Skeletal muscle cell (primary cell): ENCODE data around the gene CSMD2.

ENCODE experiments used
- DNase-seq: peaks from one replicate; pipeline ENCODE4 v3.0.0-alpha.2; 2010; ENCODE audit warnings: low read depth
- H3K4me3 ChIP-seq: 2 replicates; pipeline ENCODE4 v1.5.1; 2011; ENCODE audit warnings: low read depth, mild to moderate bottlenecking, control low read depth, low read length, moderate library complexity

CSMD2 gene

GRCh38 chr1:33686551-33686950 lies 478.5 kb downstream of the CSMD2 start:
- H3K4me3 ChIP-seq, result no peak overlapping the region
- no peak for DNase-seq

- no peak for DNase-seq
- H3K4me3 ChIP-seq, result no peak overlapping the region
Observed at GRCh38 chr1:33685256-33685655, 479.8 kb downstream of the CSMD2 start.

GRCh38 chr1:33684396-33685179 lies 480.4 kb downstream of the CSMD2 start:
- H3K4me3 ChIP-seq, result no peak overlapping the region
- no peak for DNase-seq

- H3K4me3 ChIP-seq, result no peak overlapping the region
- DNase-seq, result no peak
Observed at GRCh38 chr1:33683913-33684312, 481.1 kb downstream of the CSMD2 start.

- no peak overlapping the region for H3K4me3 ChIP-seq
- no peak for DNase-seq
Observed at GRCh38 chr1:33682371-33682770, 482.7 kb downstream of the CSMD2 start.

GRCh38 chr1:33680281-33680840 lies 484.7 kb downstream of the CSMD2 start:
- H3K4me3 ChIP-seq, result no peak overlapping the region
- DNase-seq, result no peak

GRCh38 chr1:33670567-33670966 lies 494.5 kb downstream of the CSMD2 start:
- H3K4me3 ChIP-seq, result no peak overlapping the region
- no peak for DNase-seq

GRCh38 chr1:33668695-33669094 lies 496.3 kb downstream of the CSMD2 start:
- H3K4me3 ChIP-seq, result no peak overlapping the region
- no peak for DNase-seq

GRCh38 chr1:33667386-33668282 lies 497.4 kb downstream of the CSMD2 start:
- no peak for DNase-seq
- H3K4me3 ChIP-seq, result no peak overlapping the region

- no peak for DNase-seq
- H3K4me3 ChIP-seq, result no peak overlapping the region
Observed at GRCh38 chr1:33666616-33667015, 498.4 kb downstream of the CSMD2 start.

GRCh38 chr1:33661811-33662454 lies 503.1 kb downstream of the CSMD2 start:
- H3K4me3 ChIP-seq, result no peak overlapping the region
- no peak for DNase-seq

GRCh38 chr1:33660956-33661355 lies 504.1 kb downstream of the CSMD2 start:
- no peak for DNase-seq
- no peak overlapping the region for H3K4me3 ChIP-seq

- DNase-seq, result no peak
- no peak overlapping the region for H3K4me3 ChIP-seq
Observed at GRCh38 chr1:33660244-33660643, 504.8 kb downstream of the CSMD2 start.

GRCh38 chr1:33659641-33660040 lies 505.4 kb downstream of the CSMD2 start:
- DNase-seq, result no peak
- H3K4me3 ChIP-seq, result no peak overlapping the region

GRCh38 chr1:33657833-33658232 lies 507.2 kb downstream of the CSMD2 start:
- no peak overlapping the region for H3K4me3 ChIP-seq
- no peak for DNase-seq

GRCh38 chr1:33656467-33657005 lies 508.5 kb downstream of the CSMD2 start:
- no peak for DNase-seq
- no peak overlapping the region for H3K4me3 ChIP-seq

- H3K4me3 ChIP-seq, result no peak overlapping the region
- no peak for DNase-seq
Observed at GRCh38 chr1:33655496-33655895, 509.5 kb downstream of the CSMD2 start.

- DNase-seq, result no peak
- no peak overlapping the region for H3K4me3 ChIP-seq
Observed at GRCh38 chr1:33654267-33654834, 510.7 kb downstream of the CSMD2 start.

- DNase-seq, result no peak
- H3K4me3 ChIP-seq, result no peak overlapping the region
Observed at GRCh38 chr1:33653226-33653625, 511.8 kb downstream of the CSMD2 start.
